Activated T-cell treated with anti-CD3 and anti-CD28 coated beads for 48 hours (primary cell): ENCODE results near the gene XYLB.

ENCODE experiments used
- DNase-seq: peaks from one replicate; pipeline ENCODE4 v3.0.0-alpha.2; 2020; ENCODE audit warnings: low read depth

The XYLB gene

GRCh38 chr3:38455639-38456430 lies 109.2 kb downstream of the XYLB start:
- no peak for DNase-seq

- no peak for DNase-seq
Observed at GRCh38 chr3:38457111-38458003, 110.8 kb downstream of the XYLB start.

- no peak for DNase-seq
Observed at GRCh38 chr3:38458796-38459498, 112.4 kb downstream of the XYLB start.

GRCh38 chr3:38459499-38460048 lies 113.0 kb downstream of the XYLB start:
- DNase-seq = no peak

- DNase-seq = no peak
Observed at GRCh38 chr3:38460377-38461270, 114.0 kb downstream of the XYLB start.
